Prostate gland (tissue), 2 donors: Measurements from ENCODE around the gene TMEM200B.
"Not testable (repeated sequence)": the region's sequence is repeated elsewhere in the genome, so short reads cannot be mapped to it uniquely, and the experiment has no call there.

Source experiments
- POLR2A ChIP-seq: fragments of 450-650 bp; IDR thresholded peaks from one replicate; pipeline ENCODE4 v1.6.1; 2016; ENCODE audit warnings: antibody characterized with exemption, mild to moderate bottlenecking
- POLR2AphosphoS5 ChIP-seq: sonication (generic); formaldehyde crosslinking; IDR thresholded peaks from one replicate; pipeline ENCODE4 v1.6.1; 2017; ENCODE audit warnings: antibody characterized with exemption
- TF ChIP-seq, protein P1 (sequence below), 4 experiments: fragments of 200-600 bp in 2 of 4; fragments of 450-650 bp in 2 of 4; sonication (generic) in 2 of 4; IDR thresholded peaks; 1 replicate in 3 of 4; 2 replicates in 1 of 4; pipeline ENCODE4 v1.5.1; 2016 to 2019; ENCODE audit warnings: antibody characterized with exemption in 4 of 4, mild to moderate bottlenecking in 2 of 4, moderate library complexity in 2 of 4

DNA sequence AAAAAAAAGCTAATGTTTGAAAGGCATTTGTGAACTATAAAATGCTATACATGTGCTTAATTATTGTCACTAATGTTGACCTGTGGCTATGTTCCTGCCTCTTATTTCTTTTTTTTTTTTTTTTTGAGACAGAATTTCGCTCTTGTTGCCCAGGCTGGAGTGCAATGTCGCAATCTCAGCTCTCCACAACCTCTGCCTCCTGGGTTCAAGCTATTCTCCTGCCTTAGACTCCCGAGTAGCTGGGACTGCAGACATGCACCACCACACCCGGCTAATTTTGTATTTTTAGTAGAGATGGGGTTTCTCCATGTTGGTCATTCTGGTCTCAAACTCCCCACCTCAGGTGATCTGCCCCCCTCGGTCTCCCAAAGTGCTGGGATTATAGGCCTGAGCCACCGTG is 15.7 kb downstream of the TMEM200B start:
- TF ChIP-seq, protein P1, sequence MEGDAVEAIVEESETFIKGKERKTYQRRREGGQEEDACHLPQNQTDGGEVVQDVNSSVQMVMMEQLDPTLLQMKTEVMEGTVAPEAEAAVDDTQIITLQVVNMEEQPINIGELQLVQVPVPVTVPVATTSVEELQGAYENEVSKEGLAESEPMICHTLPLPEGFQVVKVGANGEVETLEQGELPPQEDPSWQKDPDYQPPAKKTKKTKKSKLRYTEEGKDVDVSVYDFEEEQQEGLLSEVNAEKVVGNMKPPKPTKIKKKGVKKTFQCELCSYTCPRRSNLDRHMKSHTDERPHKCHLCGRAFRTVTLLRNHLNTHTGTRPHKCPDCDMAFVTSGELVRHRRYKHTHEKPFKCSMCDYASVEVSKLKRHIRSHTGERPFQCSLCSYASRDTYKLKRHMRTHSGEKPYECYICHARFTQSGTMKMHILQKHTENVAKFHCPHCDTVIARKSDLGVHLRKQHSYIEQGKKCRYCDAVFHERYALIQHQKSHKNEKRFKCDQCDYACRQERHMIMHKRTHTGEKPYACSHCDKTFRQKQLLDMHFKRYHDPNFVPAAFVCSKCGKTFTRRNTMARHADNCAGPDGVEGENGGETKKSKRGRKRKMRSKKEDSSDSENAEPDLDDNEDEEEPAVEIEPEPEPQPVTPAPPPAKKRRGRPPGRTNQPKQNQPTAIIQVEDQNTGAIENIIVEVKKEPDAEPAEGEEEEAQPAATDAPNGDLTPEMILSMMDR (IDR thresholded peaks at IDR 0.05), result not testable (repeated sequence)
- not testable (repeated sequence) for TF ChIP-seq POLR2A, POLR2AphosphoS5
